Stimulated activated naive CD4-positive, alpha-beta T cell (primary cell): ENCODE measurements around the gene TECRL.

ENCODE experiments used
- DNase-seq, 6 experiments: peaks; one replicate each; lab custom pipeline; 2025; lab: John Stamatoyannopoulos, UW

TECRL gene

GRCh38 chr4:64327237-64327636 is 82.0 kb downstream of the TECRL start:
- DNase-seq, result no peak

DNA sequence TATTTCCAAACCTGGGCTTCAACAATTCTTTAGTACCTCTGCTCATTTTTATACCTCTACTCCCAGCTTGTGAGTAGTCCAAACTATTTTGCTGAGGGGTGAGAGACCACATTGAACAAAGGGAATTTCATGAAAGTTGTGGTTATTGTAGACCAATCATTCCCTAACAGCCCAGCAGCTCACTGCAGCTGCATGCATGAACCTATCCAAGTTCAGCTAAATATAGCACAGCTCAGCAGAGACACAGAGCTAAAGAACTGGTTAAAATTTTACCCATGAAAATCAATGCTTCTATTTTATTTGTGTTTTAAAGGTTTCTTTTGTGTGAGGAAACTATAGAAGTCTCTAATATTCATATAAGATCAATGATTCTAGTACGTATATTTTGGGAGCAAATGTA is 82.7 kb downstream of the TECRL start:
- no peak for DNase-seq

- no peak for DNase-seq
Observed at GRCh38 chr4:64306255-64306565, 103.0 kb downstream of the TECRL start.

GRCh38 chr4:64305565-64306254 is 103.5 kb downstream of the TECRL start:
- DNase-seq, result no peak

DNA sequence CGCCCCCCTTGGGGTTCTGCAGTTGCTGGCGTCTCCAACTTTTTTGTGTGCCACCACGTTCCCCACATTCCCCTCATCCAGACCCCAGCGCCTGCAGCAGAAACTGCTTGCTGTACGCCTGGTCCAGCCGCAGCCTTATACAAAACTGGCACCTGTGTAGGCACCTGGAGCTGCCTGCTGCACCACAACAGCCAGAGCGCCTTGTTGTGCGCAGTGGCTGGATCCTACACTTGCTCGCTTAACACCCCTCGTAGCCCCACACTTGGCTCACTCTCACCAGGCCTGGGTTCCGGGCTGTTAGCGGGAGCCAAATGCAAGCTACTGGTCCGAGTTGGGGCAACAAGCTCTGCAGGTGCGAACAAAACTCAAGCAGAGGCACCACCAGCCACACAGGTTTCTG is 136.8 kb downstream of the TECRL start:
- no peak for DNase-seq

DNA sequence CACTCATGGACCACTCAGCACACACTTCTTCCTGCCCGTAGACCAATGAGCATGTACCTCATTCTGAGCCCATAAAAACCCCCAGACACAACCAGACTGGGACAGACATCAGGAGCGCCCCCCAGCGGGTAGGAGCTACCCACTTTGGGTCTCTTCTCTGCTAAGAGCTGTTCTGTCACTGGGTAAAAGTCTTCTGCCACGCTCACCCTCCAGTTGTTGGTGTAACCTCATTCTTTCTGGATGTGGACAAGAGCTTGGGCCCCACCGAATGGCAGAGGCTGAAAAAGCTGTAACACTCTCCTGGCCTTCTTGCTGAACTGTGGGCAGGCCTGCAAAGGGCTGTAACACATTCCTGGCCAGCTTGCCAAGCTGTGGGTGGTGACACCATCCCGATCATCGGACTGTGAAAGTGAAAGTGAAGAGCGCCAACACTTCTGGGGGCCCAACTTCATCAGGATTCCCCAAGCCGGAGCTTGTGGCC is 137.6 kb downstream of the TECRL start:
- no peak for DNase-seq

GRCh38 chr4:64266669-64267068 is 142.6 kb downstream of the TECRL start:
- no peak for DNase-seq

- no peak for DNase-seq
Observed at GRCh38 chr4:64266263-64266662, 143.0 kb downstream of the TECRL start.

DNA sequence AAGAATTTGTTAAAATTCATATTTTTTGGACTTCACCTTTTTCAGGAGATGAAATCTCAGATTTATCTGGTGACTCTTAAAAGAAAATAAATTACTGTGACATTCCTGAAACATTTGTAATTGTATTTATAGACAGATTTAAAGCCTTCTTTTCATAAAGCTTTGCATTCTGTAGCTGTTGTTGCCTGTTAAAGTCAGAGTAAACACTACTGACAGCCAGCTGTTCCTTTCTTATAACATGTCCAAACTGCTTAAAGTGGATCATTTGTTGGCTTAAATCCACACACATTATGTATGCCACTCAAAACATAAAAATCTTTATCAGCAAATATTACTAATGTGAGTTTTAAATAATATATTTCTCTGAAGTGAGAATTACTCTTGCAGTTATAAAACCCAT is 157.5 kb downstream of the TECRL start:
- DNase-seq, result no peak

- DNase-seq, result no peak
Observed at GRCh38 chr4:64250488-64250887, 158.8 kb downstream of the TECRL start.

DNA sequence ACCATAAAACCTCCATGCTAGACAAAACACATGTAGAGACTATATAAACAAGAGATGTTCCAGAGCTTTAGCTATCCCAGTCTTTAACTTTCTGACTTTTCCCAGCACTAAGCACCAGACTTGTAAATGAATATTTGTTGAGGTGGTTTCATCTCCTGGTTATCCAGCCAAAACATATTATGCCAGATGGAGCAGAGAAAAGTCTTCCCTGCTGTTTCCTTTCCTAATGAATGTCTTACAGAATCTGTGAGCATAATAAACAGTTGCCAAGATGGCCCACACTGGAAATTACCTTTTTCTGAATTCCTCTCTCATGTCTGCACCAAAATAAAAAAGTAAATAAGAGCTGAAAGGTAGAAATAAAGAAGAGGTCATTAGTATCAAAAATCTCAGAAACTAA is 159.2 kb downstream of the TECRL start:
- DNase-seq, result no peak

GRCh38 chr4:64248186-64248585 is 161.1 kb downstream of the TECRL start:
- no peak for DNase-seq

DNA sequence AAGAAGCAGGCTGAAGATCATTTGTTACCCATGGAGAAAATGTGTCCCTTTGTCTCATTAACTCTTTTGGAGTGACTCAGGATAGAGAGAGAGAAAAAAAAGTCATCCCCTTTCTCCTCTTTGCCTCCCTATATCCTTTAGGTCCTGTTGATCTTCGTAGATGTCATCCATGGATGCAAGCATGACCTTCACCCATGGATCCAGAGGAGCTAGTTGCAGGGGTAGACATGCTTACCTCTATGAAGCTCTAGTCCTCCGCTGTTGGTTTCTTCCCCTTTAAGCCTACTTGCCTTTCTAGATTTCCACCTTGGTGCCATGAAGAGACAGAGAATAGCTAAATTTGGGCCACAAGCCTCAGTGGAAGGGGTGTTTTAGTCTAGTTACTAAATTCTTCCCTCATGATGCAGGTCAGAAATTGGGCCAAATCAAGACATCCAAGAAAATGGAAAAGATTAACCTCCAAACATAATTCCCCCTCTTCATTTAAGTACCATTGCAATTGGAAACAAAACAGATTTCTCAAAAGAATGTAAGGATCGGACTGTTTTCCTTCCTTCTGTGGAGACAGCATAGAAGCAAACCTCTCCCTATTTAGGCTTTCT is 178.4 kb downstream of the TECRL start:
- no peak for DNase-seq
